Erythroblast (primary cell): Measurements from ENCODE around the gene NLN.
"Not testable (repeated sequence)": the region's sequence is repeated elsewhere in the genome, so short reads cannot be mapped to it uniquely, and the experiment has no call there.

ENCODE experiments used
- DNase-seq, 2 experiments: peaks; one replicate each; lab custom pipeline; 2025; lab: John Stamatoyannopoulos, UW
- GATA1 ChIP-seq: IDR thresholded peaks from 2 replicates; pipeline ENCODE4 v1.6.1; 2011; ENCODE audit warnings: low read depth, mild to moderate bottlenecking, control low read depth, low read length, moderate library complexity
- POLR2A ChIP-seq: IDR thresholded peaks from 2 replicates; pipeline ENCODE4 v1.6.1; 2011; ENCODE audit warnings: mild to moderate bottlenecking, low read length

The NLN gene

GRCh38 chr5:65799857-65800256, 77.9 kb downstream of the NLN start:
- TF ChIP-seq GATA1: no peak
- TF ChIP-seq POLR2A: no peak
- DNase-seq: no peak

DNA sequence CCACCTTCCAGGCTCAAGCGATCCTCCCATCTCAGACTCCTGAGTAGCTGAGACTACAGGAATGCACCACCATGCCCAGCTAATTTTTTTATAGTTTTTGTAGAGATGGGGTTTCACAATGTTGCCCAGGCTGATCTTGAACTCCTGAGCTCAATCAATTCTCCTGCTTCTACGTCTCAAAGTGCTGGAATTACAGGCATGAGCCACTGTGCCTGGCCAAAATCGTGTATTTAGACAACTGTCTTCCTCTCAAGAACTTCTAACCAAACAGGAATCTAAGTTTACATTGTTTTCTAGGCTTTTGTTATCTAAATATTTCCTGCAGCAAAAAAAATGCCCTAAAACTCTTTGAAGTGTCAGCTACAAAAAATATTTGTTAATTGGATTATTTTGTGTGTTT, 78.8 kb downstream of the NLN start:
- TF ChIP-seq GATA1: no peak
- TF ChIP-seq POLR2A: no peak

DNA sequence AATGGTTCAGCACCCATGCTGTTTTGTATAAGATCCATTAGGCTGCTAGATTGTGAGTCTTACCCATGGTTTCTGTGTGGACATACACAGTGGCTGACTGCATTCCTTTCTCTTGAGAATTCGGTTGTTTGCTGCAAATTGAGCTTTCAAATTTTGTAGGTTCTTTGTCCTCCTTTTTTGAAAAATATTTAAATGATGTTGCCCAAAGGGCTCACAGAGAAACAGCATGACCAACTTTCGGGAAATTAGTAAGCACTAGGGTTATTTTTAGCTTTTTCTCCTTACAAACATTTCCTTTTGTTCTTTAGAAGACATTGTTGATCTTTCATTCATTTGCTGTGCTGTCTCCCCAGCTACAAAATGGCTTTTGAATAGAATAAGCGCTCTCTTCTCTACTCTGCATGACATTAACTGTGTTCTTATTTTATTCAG, 79.4 kb downstream of the NLN start:
- DNase-seq: no peak
- TF ChIP-seq POLR2A: no peak
- TF ChIP-seq GATA1: no peak

More for the DNA sequence above, 78.8 kb downstream of the NLN start:
- no peak for DNase-seq

- DNase-seq: no peak
- no peak for TF ChIP-seq POLR2A
- no peak for TF ChIP-seq GATA1
These were observed 80.1 kb downstream of the NLN start for GRCh38 chr5:65802080-65802479.

DNA sequence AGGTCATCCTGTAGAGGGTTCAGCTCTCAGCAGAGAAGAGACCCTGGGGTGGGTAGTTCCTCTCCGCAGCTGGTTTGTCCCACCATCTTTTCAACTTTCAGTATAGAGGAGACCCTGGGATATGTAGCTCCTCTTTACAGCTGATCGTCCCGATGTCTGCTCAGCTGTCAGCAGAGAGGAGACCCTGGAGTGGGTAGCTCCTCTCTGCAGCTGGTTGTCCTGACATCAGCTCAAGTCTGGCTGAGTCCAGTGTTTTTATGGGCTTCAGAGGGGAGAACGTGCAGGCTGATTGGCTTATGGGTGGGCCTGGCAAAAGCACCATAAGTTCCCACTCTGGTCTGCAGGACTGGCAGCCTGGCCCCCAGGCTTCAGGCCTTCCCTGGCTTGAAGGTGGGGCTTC, 80.8 kb downstream of the NLN start:
- peak in 1 of 2 experiments; percentile 22 for DNase-seq
- TF ChIP-seq GATA1: no peak

- TF ChIP-seq GATA1 (no peak), POLR2A (no peak)
- DNase-seq: no peak
These were observed 81.8 kb downstream of the NLN start for GRCh38 chr5:65803699-65804391.

GRCh38 chr5:65805089-65805488, 83.1 kb downstream of the NLN start:
- TF ChIP-seq GATA1: no peak
- TF ChIP-seq POLR2A: no peak
- no peak for DNase-seq

- DNase-seq: not testable (repeated sequence)
These were observed 85.5 kb downstream of the NLN start for GRCh38 chr5:65807494-65807893.

- no peak for DNase-seq
- no peak for TF ChIP-seq POLR2A
- no peak for TF ChIP-seq GATA1
These were observed 86.3 kb downstream of the NLN start for GRCh38 chr5:65808251-65808741.

DNA sequence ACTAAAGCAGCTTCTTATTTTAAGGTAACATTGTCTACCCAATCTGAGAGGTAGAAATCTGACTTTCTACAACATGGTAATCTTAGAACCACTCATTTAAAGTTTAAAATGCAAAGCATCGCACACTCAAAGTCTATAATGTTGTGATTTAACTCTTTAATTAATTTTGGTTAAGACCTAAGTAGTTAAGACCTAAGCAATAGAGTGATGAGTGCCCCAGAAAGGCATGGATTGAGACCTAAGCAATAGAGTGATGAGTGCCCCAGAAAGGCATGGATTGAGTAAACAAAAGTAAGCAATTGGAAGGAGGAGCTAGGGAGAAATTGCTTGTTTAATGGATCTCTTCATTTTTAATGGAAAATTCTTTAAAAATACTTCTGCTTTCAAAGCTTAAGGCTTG, 86.8 kb downstream of the NLN start:
- no peak for TF ChIP-seq POLR2A
- TF ChIP-seq GATA1: no peak
- no peak for DNase-seq

DNA sequence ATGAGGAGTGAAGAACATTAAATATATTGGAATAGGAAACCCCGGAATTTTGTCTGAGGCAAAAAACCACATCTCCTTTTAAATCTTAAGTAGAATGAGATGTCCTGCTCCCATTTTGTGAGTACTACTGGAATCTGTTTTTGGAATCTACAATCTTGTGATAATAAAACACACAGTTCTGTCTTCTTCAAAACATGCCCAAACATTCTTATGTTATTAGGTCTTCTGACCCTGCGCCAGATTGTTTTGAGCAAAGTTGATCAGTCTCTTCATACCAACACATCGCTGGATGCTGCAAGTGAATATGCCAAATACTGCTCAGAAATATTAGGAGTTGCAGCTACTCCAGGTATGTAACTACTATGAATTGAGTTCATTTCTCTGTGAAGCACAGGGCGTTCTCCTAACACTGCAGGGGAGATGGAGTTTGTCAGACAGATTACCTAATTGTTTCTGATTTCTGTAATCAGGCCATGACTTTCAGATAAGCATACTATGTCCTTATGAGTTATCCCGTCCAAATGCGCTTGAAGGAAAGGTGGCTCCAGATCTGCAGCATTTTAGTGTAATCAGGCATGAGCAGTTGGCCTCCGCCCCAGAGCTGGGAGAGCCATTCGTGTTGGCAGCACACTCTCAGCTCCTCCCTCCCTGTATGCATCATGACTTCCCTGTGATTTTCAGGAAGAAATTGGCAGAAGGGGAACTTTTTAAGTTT, 88.0 kb downstream of the NLN start:
- no peak for TF ChIP-seq GATA1
- TF ChIP-seq POLR2A: no peak
- peak; percentile 65 to 87 for DNase-seq

- DNase-seq: no peak
- no peak for TF ChIP-seq POLR2A
- TF ChIP-seq GATA1: no peak
These were observed 89.0 kb downstream of the NLN start for GRCh38 chr5:65811004-65811403.

DNA sequence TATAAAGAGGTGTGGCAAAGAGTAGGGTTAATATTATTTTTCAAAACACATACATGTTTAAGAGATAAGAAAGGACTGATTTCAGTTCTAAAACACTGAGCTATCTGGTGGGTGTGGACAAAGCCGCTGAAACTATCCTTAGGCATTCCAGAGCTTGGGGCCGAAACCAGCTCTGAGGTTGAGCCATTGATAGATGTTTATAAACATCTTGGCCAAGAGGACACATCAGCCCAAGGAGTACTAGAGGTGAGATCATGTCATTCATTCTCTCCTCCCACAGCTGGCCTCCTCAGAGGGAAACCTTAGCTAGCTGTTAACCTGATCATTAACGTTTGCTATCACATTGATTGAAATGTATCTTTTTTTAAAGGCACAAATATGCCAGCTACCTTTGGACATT, 89.9 kb downstream of the NLN start:
- no peak for TF ChIP-seq GATA1
- TF ChIP-seq POLR2A: no peak
- DNase-seq: no peak

- TF ChIP-seq POLR2A (no peak), GATA1 (no peak)
These were observed 90.6 kb downstream of the NLN start for GRCh38 chr5:65812648-65813047.

GRCh38 chr5:65813174-65813573, 91.2 kb downstream of the NLN start:
- TF ChIP-seq GATA1 (no peak), POLR2A (no peak)
- no peak for DNase-seq

More at GRCh38 chr5:65812648-65813047, 90.6 kb downstream of the NLN start:
- no peak for DNase-seq
